Measurements from ENCODE around the gene SOX12. TPM values are rescaled to one million over a fixed set of nuclear protein-coding genes. Genes with fewer than 3 reads are reported as not detected.
"Not testable (repeated sequence)": the region's sequence is repeated elsewhere in the genome, so short reads cannot be mapped to it uniquely, and the experiment has no call there.

Gene SOX12
- total RNA-seq, 2 donors from 2014 or later: 3.9 to 5.4 TPM

- no peaks in the 10 kb centered on the region for H3K36me3 ChIP-seq
- no peak for DNase-seq (ENCODE audit: low spot score)
- H3K27ac ChIP-seq: no peak overlapping the region
- ATAC-seq (ENCODE audit: insufficient number of reproducible peaks, low FRiP score, low read depth): no peak
- H3K9me3 ChIP-seq: no peaks in the 10 kb centered on the region
- TF ChIP-seq, protein P1, sequence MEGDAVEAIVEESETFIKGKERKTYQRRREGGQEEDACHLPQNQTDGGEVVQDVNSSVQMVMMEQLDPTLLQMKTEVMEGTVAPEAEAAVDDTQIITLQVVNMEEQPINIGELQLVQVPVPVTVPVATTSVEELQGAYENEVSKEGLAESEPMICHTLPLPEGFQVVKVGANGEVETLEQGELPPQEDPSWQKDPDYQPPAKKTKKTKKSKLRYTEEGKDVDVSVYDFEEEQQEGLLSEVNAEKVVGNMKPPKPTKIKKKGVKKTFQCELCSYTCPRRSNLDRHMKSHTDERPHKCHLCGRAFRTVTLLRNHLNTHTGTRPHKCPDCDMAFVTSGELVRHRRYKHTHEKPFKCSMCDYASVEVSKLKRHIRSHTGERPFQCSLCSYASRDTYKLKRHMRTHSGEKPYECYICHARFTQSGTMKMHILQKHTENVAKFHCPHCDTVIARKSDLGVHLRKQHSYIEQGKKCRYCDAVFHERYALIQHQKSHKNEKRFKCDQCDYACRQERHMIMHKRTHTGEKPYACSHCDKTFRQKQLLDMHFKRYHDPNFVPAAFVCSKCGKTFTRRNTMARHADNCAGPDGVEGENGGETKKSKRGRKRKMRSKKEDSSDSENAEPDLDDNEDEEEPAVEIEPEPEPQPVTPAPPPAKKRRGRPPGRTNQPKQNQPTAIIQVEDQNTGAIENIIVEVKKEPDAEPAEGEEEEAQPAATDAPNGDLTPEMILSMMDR (IDR thresholded peaks at IDR 0.05): no peak
- H3K4me1 ChIP-seq (ENCODE audit: control insufficient read depth in 1 of 2, low read depth in 2 of 2): no peaks in the 10 kb centered on the region
- H3K4me3 ChIP-seq: no peak overlapping the region
- no peaks in the 10 kb centered on the region for H3K27me3 ChIP-seq (replicated peaks; ENCODE audit: insufficient read depth)
Observed at GRCh38 chr20:375265-375889, 50.0 kb downstream of the SOX12 start.

GRCh38 chr20:376089-376488 is 50.7 kb downstream of the SOX12 start:
- H3K27me3 ChIP-seq (replicated peaks; ENCODE audit: insufficient read depth): no peaks in the 10 kb centered on the region
- H3K4me3 ChIP-seq: no peak overlapping the region
- no peaks in the 10 kb centered on the region for H3K9me3 ChIP-seq
- no peaks in the 10 kb centered on the region for H3K4me1 ChIP-seq (ENCODE audit: control insufficient read depth in 1 of 2, low read depth in 2 of 2)
- no peaks in the 10 kb centered on the region for H3K36me3 ChIP-seq
- TF ChIP-seq, protein P1 (IDR thresholded peaks at IDR 0.05): no peak
- H3K27ac ChIP-seq: no peak overlapping the region
- no peak for DNase-seq (ENCODE audit: low spot score)
- no peak for ATAC-seq (ENCODE audit: insufficient number of reproducible peaks, low FRiP score, low read depth)

- no peaks in the 10 kb centered on the region for H3K36me3 ChIP-seq
- DNase-seq (ENCODE audit: low spot score) (no peak), ATAC-seq (ENCODE audit: insufficient number of reproducible peaks, low FRiP score, low read depth) (no peak)
- H3K9me3 ChIP-seq: no peaks in the 10 kb centered on the region
- peaks cover 0 to 5% of the 10 kb centered on the region in 2 donors for H3K4me1 ChIP-seq (ENCODE audit: control insufficient read depth in 1 of 2, low read depth in 2 of 2)
- H3K27me3 ChIP-seq (replicated peaks; ENCODE audit: insufficient read depth): no peaks in the 10 kb centered on the region
- TF ChIP-seq, protein P1 (IDR thresholded peaks at IDR 0.05): no peak
- H3K4me3 ChIP-seq: no peak overlapping the region
- H3K27ac ChIP-seq: no peak overlapping the region
Observed at GRCh38 chr20:376750-377149, 51.4 kb downstream of the SOX12 start.

DNA sequence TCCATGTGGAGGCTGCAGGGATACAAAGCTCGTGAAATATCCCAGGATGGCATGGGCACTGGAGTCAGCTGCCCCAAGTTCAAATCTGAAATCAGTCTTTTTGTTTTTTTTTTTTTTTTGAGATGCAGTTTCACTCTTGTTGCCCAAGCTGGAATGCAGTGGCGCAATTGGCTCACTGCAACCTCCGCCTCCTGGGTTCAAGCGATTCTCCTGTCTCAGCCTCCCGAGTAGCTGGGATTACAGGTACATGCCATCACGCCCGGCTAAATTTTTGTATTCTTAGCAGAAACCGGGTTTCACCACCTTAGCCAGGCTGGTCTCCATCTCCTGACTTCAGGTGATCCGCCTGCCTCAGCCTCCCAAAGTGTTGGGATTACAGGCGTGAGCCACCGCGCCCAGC is 52.2 kb downstream of the SOX12 start:
- not testable (repeated sequence) for H3K27me3 ChIP-seq (replicated peaks; ENCODE audit: insufficient read depth); H3K4me3 ChIP-seq; H3K27ac ChIP-seq; H3K9me3 ChIP-seq; DNase-seq (ENCODE audit: low spot score); H3K36me3 ChIP-seq; ATAC-seq (ENCODE audit: insufficient number of reproducible peaks, low FRiP score, low read depth); H3K4me1 ChIP-seq (ENCODE audit: control insufficient read depth in 1 of 2, low read depth in 2 of 2)

- Histone ChIP-seq H3K36me3 (no peaks in the 10 kb centered on the region), H3K27me3 (replicated peaks; ENCODE audit: insufficient read depth) (no peaks in the 10 kb centered on the region), H3K9me3 (no peaks in the 10 kb centered on the region), H3K4me3 (no peak overlapping the region), H3K4me1 (ENCODE audit: control insufficient read depth in 1 of 2, low read depth in 2 of 2) (peaks cover 5 to 6% of the 10 kb centered on the region in 2 donors), H3K27ac (no peak overlapping the region)
- no peak for ATAC-seq (ENCODE audit: insufficient number of reproducible peaks, low FRiP score, low read depth)
- TF ChIP-seq, protein P1 (IDR thresholded peaks at IDR 0.05): no peak
- no peak for DNase-seq (ENCODE audit: low spot score)
Observed at GRCh38 chr20:378961-379336, 53.6 kb downstream of the SOX12 start.

Other genes with a start within 250 kb of the SOX12 start
- gene DEFB125, start 237.9 kb upstream of the SOX12 start, total RNA-seq: not detected
- gene DEFB126, start 183.0 kb upstream of the SOX12 start, total RNA-seq: not detected
- gene DEFB127, start 168.1 kb upstream of the SOX12 start, total RNA-seq: not detected
- gene DEFB128, start 135.8 kb upstream of the SOX12 start, total RNA-seq: not detected
- not detected for gene DEFB129, start 98.3 kb upstream of the SOX12 start, total RNA-seq
- not detected for gene DEFB132, start 67.8 kb upstream of the SOX12 start, total RNA-seq
- gene C20orf96, start 34.8 kb upstream of the SOX12 start, total RNA-seq: 1 to 10 TPM in 1 of 2 donors, under 1 TPM in 1; 0.92 to 6.2 TPM
- 10 to 100 TPM; 14.4 to 19.5 TPM for gene ZCCHC3, start 28.0 kb upstream of the SOX12 start, total RNA-seq
- 10 to 100 TPM; 25.1 to 56.9 TPM for gene NRSN2, start 21.6 kb downstream of the SOX12 start, total RNA-seq
- gene TRIB3, start 55.2 kb downstream of the SOX12 start, total RNA-seq: 1 to 10 TPM; 2.7 to 5.0 TPM
- gene RBCK1, start 82.7 kb downstream of the SOX12 start, total RNA-seq: 100 to 1,000 TPM in 1 of 2 donors, 10 to 100 TPM in 1; 84.0 to 102 TPM
- gene TBC1D20, start 137.0 kb downstream of the SOX12 start, total RNA-seq: 10 to 100 TPM; 33.8 to 40.0 TPM
- gene CSNK2A1, start 218.2 kb downstream of the SOX12 start, total RNA-seq: 10 to 100 TPM; 83.9 to 90.7 TPM